OCI-LY3 (cell line): ENCODE measurements around the gene SART1.

ENCODE experiments used
- EZH2phosphoT487 ChIP-seq: fragments of 200-600 bp; shearing (Covaris generic); IDR thresholded peaks from 2 replicates; pipeline ENCODE4 v1.6.1; 2018; ENCODE audit warnings: antibody characterized with exemption, mixed run types, low read depth
- TF ChIP-seq, protein P1 (sequence below): fragments of 200-600, 300-600 bp; sonication (generic); IDR thresholded peaks from 2 replicates; pipeline ENCODE4 v1.5.1; 2014; ENCODE audit warnings: antibody characterized with exemption, low read length, low read depth

GRCh38 chr11:65973439-65974110, 12.0 kb downstream of the SART1 start:
- TF ChIP-seq, protein P1, sequence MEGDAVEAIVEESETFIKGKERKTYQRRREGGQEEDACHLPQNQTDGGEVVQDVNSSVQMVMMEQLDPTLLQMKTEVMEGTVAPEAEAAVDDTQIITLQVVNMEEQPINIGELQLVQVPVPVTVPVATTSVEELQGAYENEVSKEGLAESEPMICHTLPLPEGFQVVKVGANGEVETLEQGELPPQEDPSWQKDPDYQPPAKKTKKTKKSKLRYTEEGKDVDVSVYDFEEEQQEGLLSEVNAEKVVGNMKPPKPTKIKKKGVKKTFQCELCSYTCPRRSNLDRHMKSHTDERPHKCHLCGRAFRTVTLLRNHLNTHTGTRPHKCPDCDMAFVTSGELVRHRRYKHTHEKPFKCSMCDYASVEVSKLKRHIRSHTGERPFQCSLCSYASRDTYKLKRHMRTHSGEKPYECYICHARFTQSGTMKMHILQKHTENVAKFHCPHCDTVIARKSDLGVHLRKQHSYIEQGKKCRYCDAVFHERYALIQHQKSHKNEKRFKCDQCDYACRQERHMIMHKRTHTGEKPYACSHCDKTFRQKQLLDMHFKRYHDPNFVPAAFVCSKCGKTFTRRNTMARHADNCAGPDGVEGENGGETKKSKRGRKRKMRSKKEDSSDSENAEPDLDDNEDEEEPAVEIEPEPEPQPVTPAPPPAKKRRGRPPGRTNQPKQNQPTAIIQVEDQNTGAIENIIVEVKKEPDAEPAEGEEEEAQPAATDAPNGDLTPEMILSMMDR, result no peak
- TF ChIP-seq EZH2phosphoT487, result no peak
